ENCODE measurements around the gene BPNT1. TPM values are rescaled to one million over a fixed set of nuclear protein-coding genes. Genes with fewer than 3 reads are reported as not detected.

The BPNT1 gene, protein sequence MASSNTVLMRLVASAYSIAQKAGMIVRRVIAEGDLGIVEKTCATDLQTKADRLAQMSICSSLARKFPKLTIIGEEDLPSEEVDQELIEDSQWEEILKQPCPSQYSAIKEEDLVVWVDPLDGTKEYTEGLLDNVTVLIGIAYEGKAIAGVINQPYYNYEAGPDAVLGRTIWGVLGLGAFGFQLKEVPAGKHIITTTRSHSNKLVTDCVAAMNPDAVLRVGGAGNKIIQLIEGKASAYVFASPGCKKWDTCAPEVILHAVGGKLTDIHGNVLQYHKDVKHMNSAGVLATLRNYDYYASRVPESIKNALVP
- total RNA-seq: 14.9 and 21.2 TPM in 2 replicates

GRCh38 chr1:220089650-220090556 is at the start of gene BPNT1:
TSS of gene BPNT1 (minus strand) at chr1:220089788. CDS start at chr1:220079846, 9,942 bp downstream.

DNA sequence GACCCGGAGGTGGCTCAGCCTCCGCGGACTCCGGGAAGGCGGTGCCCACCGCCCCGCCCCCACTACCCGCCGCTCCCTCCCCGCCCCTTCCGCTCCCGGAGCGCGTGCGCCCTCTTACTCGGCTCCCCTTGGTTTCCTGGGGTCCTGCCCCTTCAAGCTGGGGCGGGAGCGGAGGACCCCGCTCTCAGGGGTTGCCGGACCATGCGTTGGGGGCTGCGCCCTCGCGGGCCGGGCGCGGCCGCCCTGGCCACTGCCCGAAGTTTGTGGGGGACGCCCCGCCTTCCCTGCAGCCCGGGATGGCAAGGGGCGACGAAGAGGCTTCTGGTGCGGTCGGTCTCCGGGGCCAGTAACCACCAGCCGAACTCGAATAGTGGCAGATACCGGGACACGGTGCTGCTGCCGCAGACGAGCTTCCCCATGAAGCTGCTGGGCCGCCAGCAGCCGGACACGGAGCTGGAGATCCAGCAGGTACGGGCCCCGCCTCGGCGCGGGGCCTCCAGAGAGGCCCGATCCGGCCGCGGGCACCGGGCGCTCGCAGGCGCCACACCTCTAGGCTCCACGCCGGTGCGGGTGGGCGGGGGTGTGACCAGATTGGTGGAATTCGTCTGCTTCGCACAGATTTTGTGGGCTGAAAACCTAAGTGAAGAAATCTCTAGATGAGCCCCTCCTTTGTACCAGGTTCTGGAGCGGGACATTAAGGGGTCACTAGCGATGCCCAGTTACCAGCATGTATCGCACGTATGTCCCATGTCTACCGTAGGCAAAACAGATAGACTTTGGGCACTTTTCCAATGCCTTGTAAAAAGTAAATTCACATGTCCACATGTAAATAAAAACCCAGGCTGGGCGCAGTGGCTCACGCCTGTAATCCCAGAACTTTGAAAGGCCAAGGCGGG is 4.7 kb upstream of the BPNT1 start, which contains the start of gene IARS2:
Gene IARS2 (plus strand): TSS at position 117 of the 896 bp plus-strand sequence. CDS start 85 bp downstream, at position 202.

DNA sequence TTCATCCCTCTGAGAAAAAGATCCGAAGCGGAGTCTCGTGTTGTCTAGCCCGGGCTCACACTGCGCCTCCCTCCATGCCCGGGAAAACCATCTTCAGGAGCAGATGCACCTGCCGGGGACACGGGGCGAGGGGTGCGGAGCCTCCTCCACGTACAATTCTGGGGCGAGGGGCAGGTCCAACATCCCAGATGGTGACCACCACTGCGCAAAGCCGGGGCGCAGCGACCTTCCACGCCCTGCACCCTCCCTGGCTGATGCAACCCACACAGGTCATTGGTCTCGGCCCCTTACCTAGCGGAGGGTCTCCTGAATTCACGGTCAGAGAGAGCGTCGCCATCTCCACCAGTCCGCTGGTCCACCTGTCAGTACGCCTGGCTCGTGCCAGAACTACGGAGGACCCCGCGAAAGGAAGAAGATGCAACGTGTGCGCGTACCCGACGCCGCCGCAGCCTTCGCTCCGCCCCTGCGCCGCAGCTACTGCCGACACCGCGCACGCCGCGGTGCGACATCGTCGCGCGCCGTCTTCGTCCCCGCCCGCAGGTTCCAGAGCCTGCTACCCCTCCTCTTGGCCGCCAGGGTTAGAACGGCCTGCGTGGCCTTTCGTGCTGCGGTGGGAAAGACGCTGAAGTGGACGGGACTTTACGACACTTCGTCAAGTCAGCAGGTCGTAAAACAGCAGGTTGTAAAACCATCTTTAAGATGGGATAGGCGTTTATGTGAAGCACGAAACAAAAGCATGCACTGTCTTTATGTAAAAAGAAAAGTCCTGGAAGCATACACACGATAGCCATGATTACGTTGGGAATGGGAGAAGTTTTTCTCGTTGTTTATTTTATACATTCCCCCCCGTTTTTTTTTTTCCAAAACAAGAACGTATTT is 43.3 kb downstream of the BPNT1 start, which contains the start of gene EPRS1:
Gene EPRS1 (minus strand): TSS at position 454 of the 879 bp plus-strand sequence. CDS start 117 bp downstream, at position 337.

Other genes with a start within 250 kb of the BPNT1 start
- gene SLC30A10, start 161.2 kb downstream of the BPNT1 start, total RNA-seq: not detected in 2 replicates
- gene EPRS1, start 43.3 kb downstream of the BPNT1 start, total RNA-seq: 147 and 155 TPM in 2 replicates
- 101 and 114 TPM in 2 replicates for gene IARS2, start 4.3 kb upstream of the BPNT1 start, total RNA-seq
- 30.1 and 37.6 TPM in 2 replicates for gene RAB3GAP2, start 182.7 kb upstream of the BPNT1 start, total RNA-seq